Measurements from ENCODE around the gene ANKRD13D. TPM values are rescaled to one million over a fixed set of nuclear protein-coding genes. Genes with fewer than 3 reads are reported as not detected.

Gene ANKRD13D
- polyA plus RNA-seq, 1 of the 3 experiments (the other 2 are of a cell fraction) = 50.2 TPM

- Histone ChIP-seq H3F3A (replicated peaks; ENCODE audit: insufficient read depth) (peaks cover 21% of the 10 kb centered on the region), H3K27me3 (ENCODE audit: insufficient read depth) (no peaks in the 10 kb centered on the region), H3K9ac (no peak overlapping the region), H2AFZ (ENCODE audit: low read depth) (no peak overlapping the region), H3K79me2 (ENCODE audit: insufficient read depth) (0 out of 2 replicates have a peak, but pooled peaks cover 4% of the 10 kb centered on the region), H3K9me2 (no peaks in the 10 kb centered on the region), H3K4me3 (ENCODE audit: low read depth in 2 of 2, low read length in 1 of 2) (no peak overlapping the region), H3K4me2 (no peak overlapping the region), H3K9me3 (no peaks in the 10 kb centered on the region), H3K4me1 (ENCODE audit: control insufficient read depth in 1 of 2, insufficient read depth in 2 of 2, low read depth in 1 of 2, low read length in 1 of 2) (peaks cover 4 to 8% of the 10 kb centered on the region in 2 experiments; a peak in 1 of 4 replicates), H4K20me1 (ENCODE audit: insufficient read depth) (no peaks in the 10 kb centered on the region), H3K36me3 (replicated peaks in 1 of 2; ENCODE audit: control insufficient read depth in 1 of 2, insufficient read depth in 2 of 2, low read length in 1 of 2) (no peaks in the 10 kb centered on the region), H3K27ac (ENCODE audit: low read depth in 2 of 2, low read length in 1 of 2) (no peak overlapping the region)
- ChIA-PET POLR2A (interaction anchor here (1.0 kb wide), 2 partner anchors 33 to 55 kb away, joined by 3 to 4 read pairs; partner anchors contain the start of gene ANKRD13D), CTCF (interaction anchor here (0.6 to 12.0 kb wide), 10 partner anchors 15 to 343 kb away, joined by 3 to 274 read pairs (median 7); partner anchors contain the start of gene GRK2)
- TF ChIP-seq PBX3 (IDR thresholded peaks at IDR 0.05) = no peak
- TF ChIP-seq RAD21 (IDR thresholded peaks at IDR 0.05; ENCODE audit: low read length) = no peak
- TF ChIP-seq FOSL2 (IDR thresholded peaks at IDR 0.05; ENCODE audit: borderline replicate concordance, low read depth) = no peak
- no peak for TF ChIP-seq EZH2phosphoT487 (IDR thresholded peaks at IDR 0.05; ENCODE audit: borderline replicate concordance, low read depth)
- TF ChIP-seq RFX5 (IDR thresholded peaks at IDR 0.05; ENCODE audit: low read length) = no peak
- no peak for TF ChIP-seq FOXJ3 (CRISPR knock-in tag; IDR thresholded peaks at IDR 0.05)
- no peak for TF ChIP-seq GATA2 (CRISPR knock-in tag; IDR thresholded peaks at IDR 0.05)
- no peak for TF ChIP-seq MAX (IDR thresholded peaks at IDR 0.05; ENCODE audit: low read depth)
- TF ChIP-seq CHD2 (IDR thresholded peaks at IDR 0.05; ENCODE audit: low read length, partially characterized antibody) = no peak
- TF ChIP-seq, protein P1, sequence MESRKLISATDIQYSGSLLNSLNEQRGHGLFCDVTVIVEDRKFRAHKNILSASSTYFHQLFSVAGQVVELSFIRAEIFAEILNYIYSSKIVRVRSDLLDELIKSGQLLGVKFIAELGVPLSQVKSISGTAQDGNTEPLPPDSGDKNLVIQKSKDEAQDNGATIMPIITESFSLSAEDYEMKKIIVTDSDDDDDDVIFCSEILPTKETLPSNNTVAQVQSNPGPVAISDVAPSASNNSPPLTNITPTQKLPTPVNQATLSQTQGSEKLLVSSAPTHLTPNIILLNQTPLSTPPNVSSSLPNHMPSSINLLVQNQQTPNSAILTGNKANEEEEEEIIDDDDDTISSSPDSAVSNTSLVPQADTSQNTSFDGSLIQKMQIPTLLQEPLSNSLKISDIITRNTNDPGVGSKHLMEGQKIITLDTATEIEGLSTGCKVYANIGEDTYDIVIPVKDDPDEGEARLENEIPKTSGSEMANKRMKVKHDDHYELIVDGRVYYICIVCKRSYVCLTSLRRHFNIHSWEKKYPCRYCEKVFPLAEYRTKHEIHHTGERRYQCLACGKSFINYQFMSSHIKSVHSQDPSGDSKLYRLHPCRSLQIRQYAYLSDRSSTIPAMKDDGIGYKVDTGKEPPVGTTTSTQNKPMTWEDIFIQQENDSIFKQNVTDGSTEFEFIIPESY (IDR thresholded peaks at IDR 0.05; ENCODE audit: borderline replicate concordance, low read depth) = no peak
- no peak for TF ChIP-seq TAF1 (IDR thresholded peaks at IDR 0.05; ENCODE audit: borderline replicate concordance, low read depth, low read length)
- no peak for TF ChIP-seq RCOR1 (IDR thresholded peaks at IDR 0.05; ENCODE audit: low read length)
- TF ChIP-seq RXRA (IDR thresholded peaks at IDR 0.05; ENCODE audit: borderline replicate concordance, low read depth) = no peak
- TF ChIP-seq, protein P2, sequence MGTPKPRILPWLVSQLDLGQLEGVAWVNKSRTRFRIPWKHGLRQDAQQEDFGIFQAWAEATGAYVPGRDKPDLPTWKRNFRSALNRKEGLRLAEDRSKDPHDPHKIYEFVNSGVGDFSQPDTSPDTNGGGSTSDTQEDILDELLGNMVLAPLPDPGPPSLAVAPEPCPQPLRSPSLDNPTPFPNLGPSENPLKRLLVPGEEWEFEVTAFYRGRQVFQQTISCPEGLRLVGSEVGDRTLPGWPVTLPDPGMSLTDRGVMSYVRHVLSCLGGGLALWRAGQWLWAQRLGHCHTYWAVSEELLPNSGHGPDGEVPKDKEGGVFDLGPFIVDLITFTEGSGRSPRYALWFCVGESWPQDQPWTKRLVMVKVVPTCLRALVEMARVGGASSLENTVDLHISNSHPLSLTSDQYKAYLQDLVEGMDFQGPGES (IDR thresholded peaks at IDR 0.05; ENCODE audit: low read depth, low read length) = no peak
- no peak for TF ChIP-seq SIN3A (IDR thresholded peaks at IDR 0.05; ENCODE audit: borderline replicate concordance, low read depth, low read length)
- DNase-seq = no peak
- WGBS (ENCODE audit: low lambda C conversion rate) = 97% methylated on average over 3 of the region's 3 CpGs
These were observed 32.9 kb downstream of the ANKRD13D start for GRCh38 chr11:67322049-67322448.

Measured in SK-N-SH (cell line).